CD14-positive monocyte (primary cell): ENCODE measurements around the gene HPS3. TPM values are rescaled to one million over a fixed set of nuclear protein-coding genes. Genes with fewer than 3 reads are reported as not detected.

Source experiments
- DNase-seq, 3 donors: peaks; one replicate each; pipeline ENCODE4 v3.0.0-alpha.2; 2011 to 2022
- H2AFZ ChIP-seq: 2 replicates; pipeline ENCODE4 v1.6.0; 2012; ENCODE audit warnings: mild to moderate bottlenecking, low read depth, low read length, inconsistent platforms; ENCODE audit not compliant: insufficient read depth, poor library complexity, severe bottlenecking
- H3K27ac ChIP-seq, 2 donors: 1 replicate in 1 of 2; 2 replicates in 1 of 2; pipeline ENCODE4 v1.5.1; 2012 to 2013; ENCODE audit warnings: low read length in 2 of 2, control low read depth in 1 of 2, inconsistent platforms in 1 of 2, low read depth in 1 of 2, mild to moderate bottlenecking in 1 of 2
- H3K27me3 ChIP-seq, 2 donors: one replicate each; pipeline versions ENCODE4 v1.6.0 to v1.6.1; 2011 to 2013; ENCODE audit warnings: low read length in 2 of 2; ENCODE audit not compliant: control insufficient read depth in 2 of 2, insufficient read depth in 2 of 2
- H3K36me3 ChIP-seq, 2 donors: replicated peaks in 1 of 2; 1 replicate in 1 of 2; 2 replicates in 1 of 2; pipeline versions ENCODE4 v1.5.1 to v1.6.1; 2012 to 2013; ENCODE audit warnings: low read length in 2 of 2, control low read depth in 1 of 2, inconsistent platforms in 1 of 2, mild to moderate bottlenecking in 1 of 2; ENCODE audit not compliant: insufficient read depth in 2 of 2, control insufficient read depth in 1 of 2
- H3K4me1 ChIP-seq, 2 donors: 1 replicate in 1 of 2; 2 replicates in 1 of 2; pipeline versions ENCODE4 v1.5.1 to v1.6.1; 2012 to 2013; ENCODE audit warnings: low read length in 2 of 2, control low read depth in 1 of 2, inconsistent platforms in 1 of 2, mild to moderate bottlenecking in 1 of 2, moderate library complexity in 1 of 2; ENCODE audit not compliant: insufficient read depth in 2 of 2, control insufficient read depth in 1 of 2
- H3K4me2 ChIP-seq: replicated peaks from 2 replicates; pipeline ENCODE3; 2012; ENCODE audit warnings: low read length, moderate library complexity, mild to moderate bottlenecking; ENCODE audit not compliant: poor library complexity, severe bottlenecking; ENCODE audit errors: extremely low read depth
- H3K4me3 ChIP-seq, 3 experiments: fragments of 200-600 bp in 1 of 3; sonication (generic) in 1 of 3; replicated peaks in 1 of 3; 1 replicate in 2 of 3; 2 replicates in 1 of 3; pipeline ENCODE4 v1.5.1; 2011 to 2013; ENCODE audit warnings: low read length in 3 of 3, mild to moderate bottlenecking in 3 of 3, control low read depth in 2 of 3, low read depth in 2 of 3, inconsistent platforms in 1 of 3, moderate library complexity in 1 of 3
- H3K79me2 ChIP-seq: 2 replicates; pipeline ENCODE4 v1.6.0; 2012; ENCODE audit warnings: mild to moderate bottlenecking, control low read depth, inconsistent platforms, low read length, moderate library complexity; ENCODE audit not compliant: insufficient read depth
- H3K9ac ChIP-seq: 2 replicates; pipeline ENCODE4 v1.6.0; 2017; ENCODE audit warnings: low read length, mild to moderate bottlenecking; ENCODE audit not compliant: insufficient read depth, poor library complexity, severe bottlenecking
- H3K9me3 ChIP-seq, 2 donors: replicated peaks in 1 of 2; 1 replicate in 1 of 2; 2 replicates in 1 of 2; pipeline versions ENCODE4 v1.5.1 to v1.6.1; 2012 to 2013; ENCODE audit warnings: low read length in 2 of 2, control low read depth in 1 of 2; ENCODE audit not compliant: control insufficient read depth in 1 of 2, insufficient read depth in 1 of 2
- H4K20me1 ChIP-seq: 2 replicates; pipeline ENCODE4 v1.6.0; 2012; ENCODE audit warnings: mild to moderate bottlenecking, low read length, control low read depth, moderate library complexity; ENCODE audit not compliant: insufficient read depth
- H3K27ac Mint-ChIP-seq, 7 donors: one replicate each; pipeline ENCODE4 v1.8.0; 2020; ENCODE audit warnings: mild to moderate bottlenecking in 7 of 7, mixed read lengths in 7 of 7, moderate library complexity in 6 of 7, inconsistent platforms in 2 of 7
- H3K27me3 Mint-ChIP-seq, 3 donors: one replicate each; pipeline ENCODE4 v1.8.0; 2021 to 2022; ENCODE audit warnings: low read depth in 3 of 3, mild to moderate bottlenecking in 3 of 3, mixed read lengths in 3 of 3, moderate library complexity in 3 of 3, inconsistent platforms in 1 of 3
- H3K36me3 Mint-ChIP-seq, 2 donors: one replicate each; pipeline ENCODE4 v1.8.0; 2020; ENCODE audit warnings: mixed read lengths in 2 of 2, inconsistent platforms in 1 of 2, mild to moderate bottlenecking in 1 of 2
- H3K4me1 Mint-ChIP-seq: one replicate; pipeline ENCODE4 v1.8.0; 2020; ENCODE audit warnings: mild to moderate bottlenecking, mixed read lengths
- H3K4me3 Mint-ChIP-seq, 2 donors: one replicate each; pipeline ENCODE4 v1.8.0; 2020; ENCODE audit warnings: mild to moderate bottlenecking in 2 of 2, mixed read lengths in 2 of 2, moderate library complexity in 1 of 2
- H3K9me3 Mint-ChIP-seq, 7 donors: one replicate each; pipeline ENCODE4 v1.8.0; 2020 to 2022; ENCODE audit warnings: mixed read lengths in 7 of 7, mild to moderate bottlenecking in 6 of 7, moderate library complexity in 6 of 7, inconsistent platforms in 2 of 7
- CTCF ChIP-seq: fragments of 200-600 bp; IDR thresholded peaks from one replicate; pipeline ENCODE4 v1.8.0; 2022; ENCODE audit warnings: antibody characterized with exemption, mild to moderate bottlenecking
- WGBS: methylation state at CpG from one replicate; pipeline ENCODE4 v1.1.5; 2013; ENCODE audit warnings: missing lambda C conversion rate; ENCODE audit not compliant: insufficient coverage; 5-methylcytosine and 5-hydroxymethylcytosine counted together
- intact Hi-C, 2 donors: fragments of 100-400 bp; cut with micrococcal nuclease; formaldehyde crosslinking; loops; one replicate each; pipeline versions ENCODE4 v1.15.0 to v1.15.1; 2023
- polyA plus RNA-seq, 3 donors: library from polyadenylated mRNA; depleted of rRNA in 1 of 3; unstranded in 2 of 3; stranded (reverse) in 1 of 3; fragments of 300-500 nt in 2 of 3; fragments of >200 nt in 1 of 3; fragmentation: Illumina TruSeq in 2 of 3; gene quantifications; 1 replicate in 2 of 3; 2 replicates in 1 of 3; pipeline ENCODE4 v1.2.3, GENCODE V29; 2012 to 2021

The HPS3 gene
- polyA plus RNA-seq, 3 donors: 20.8 to 35.8 (median 34.8) TPM

GRCh38 chr3:149145974-149146373 lies 16.5 kb downstream of the HPS3 start:
- Histone ChIP-seq H3K36me3 (peaks cover 36 to 51% of the 10 kb centered on the region in 2 donors), H3K9me3 (no peaks in the 10 kb centered on the region), H3K4me1 (peaks cover 37% of the 10 kb centered on the region in 2 donors), H3K4me3 (peak overlapping the region in 1 of 3 experiments; percentile 9), H2AFZ (no peak overlapping the region), H3K79me2 (peaks cover 20% of the 10 kb centered on the region), H3K4me2 (peak overlapping the region; percentile 49), H3K9ac (peak overlapping the region; percentile 71), H3K27ac (peak overlapping the region; percentile 60 to 99), H3K27me3 (no peaks in the 10 kb centered on the region), H4K20me1 (no peaks in the 10 kb centered on the region)
- no peak for TF ChIP-seq CTCF
- peak overlapping the region in 1 of 2 donors; percentile 78 for H3K4me3 Mint-ChIP-seq
- DNase-seq: peak; percentile 93 to 97 (median 96)
- WGBS: 0% methylated on average over 1 of the region's 1 CpG
- H3K27ac Mint-ChIP-seq: peak overlapping the region in 1 of 7 donors; percentile 88
- peaks cover 16% of the 10 kb centered on the region for H3K4me1 Mint-ChIP-seq
- H3K36me3 Mint-ChIP-seq: peaks cover 41 to 45% of the 10 kb centered on the region in 2 donors
- no peaks in the 10 kb centered on the region for H3K9me3 Mint-ChIP-seq
- H3K27me3 Mint-ChIP-seq: no peaks in the 10 kb centered on the region
- intact Hi-C loops: no loop called here

GRCh38 chr3:149150436-149150835 lies 21.0 kb downstream of the HPS3 start:
- Mint-ChIP-seq H3K27me3 (no peaks in the 10 kb centered on the region), H3K9me3 (no peaks in the 10 kb centered on the region), H3K36me3 (peaks cover 45% of the 10 kb centered on the region in 2 donors), H3K4me1 (peaks cover 17% of the 10 kb centered on the region), H3K4me3 (no peak overlapping the region), H3K27ac (peak overlapping the region in 3 of 7 donors; percentile 19 to 74 (median 31))
- Histone ChIP-seq H3K4me1 (peaks cover 35 to 39% of the 10 kb centered on the region in 2 donors), H3K79me2 (peaks cover 12% of the 10 kb centered on the region), H3K9ac (no peak overlapping the region), H2AFZ (no peak overlapping the region), H3K4me2 (no peak overlapping the region), H3K27ac (peak overlapping the region in 1 of 2 donors; percentile 54), H3K4me3 (no peak overlapping the region), H4K20me1 (no peaks in the 10 kb centered on the region), H3K9me3 (no peaks in the 10 kb centered on the region), H3K36me3 (peaks cover 32 to 60% of the 10 kb centered on the region in 2 donors), H3K27me3 (no peaks in the 10 kb centered on the region)
- no peak for TF ChIP-seq CTCF
- 96% methylated on average over 6 of the region's 6 CpGs for WGBS
- intact Hi-C loops: no loop called here
- no peak for DNase-seq
